HEK293T (cell line): ENCODE results near the gene SIMC1.

ENCODE experiments used
- ARNT ChIP-seq: fragments of 450-650 bp; IDR thresholded peaks from 2 replicates; pipeline ENCODE4 v1.6.1; 2017; ENCODE audit warnings: mild to moderate bottlenecking
- BHLHE40 ChIP-seq: fragments of 450-650 bp; IDR thresholded peaks from 2 replicates; pipeline ENCODE4 v1.6.1; 2016; ENCODE audit warnings: mild to moderate bottlenecking, moderate library complexity, borderline replicate concordance
- ELF4 ChIP-seq: fragments of 450-650 bp; IDR thresholded peaks from 2 replicates; pipeline ENCODE4 v1.6.1; 2017; ENCODE audit warnings: antibody characterized with exemption
- FOXA1 ChIP-seq: fragments of 450-650 bp; IDR thresholded peaks from 2 replicates; pipeline ENCODE4 v1.6.1; 2016; ENCODE audit warnings: mild to moderate bottlenecking
- FOXK2 ChIP-seq: fragments of 450-650 bp; IDR thresholded peaks from 2 replicates; pipeline ENCODE4 v1.6.1; 2016; ENCODE audit warnings: mild to moderate bottlenecking
- FOXM1 ChIP-seq: fragments of 450-650 bp; IDR thresholded peaks from 2 replicates; pipeline ENCODE4 v1.6.1; 2017; ENCODE audit warnings: mild to moderate bottlenecking, borderline replicate concordance
- HDGF ChIP-seq: fragments of 450-650 bp; IDR thresholded peaks from 2 replicates; pipeline ENCODE4 v1.6.1; 2017; ENCODE audit warnings: antibody characterized with exemption, borderline replicate concordance
- L3MBTL2 ChIP-seq: fragments of 450-650 bp; conservative IDR thresholded peaks from 2 replicates; pipeline ENCODE4 v1.6.1; 2016; ENCODE audit warnings: mild to moderate bottlenecking
- NFRKB ChIP-seq: fragments of 450-650 bp; IDR thresholded peaks from 2 replicates; pipeline ENCODE4 v1.6.1; 2016; ENCODE audit warnings: mild to moderate bottlenecking, moderate library complexity
- PKNOX1 ChIP-seq: fragments of 450-650 bp; IDR thresholded peaks from 2 replicates; pipeline ENCODE4 v1.6.1; 2016
- SP1 ChIP-seq: fragments of 450-650 bp; IDR thresholded peaks from 2 replicates; pipeline ENCODE4 v1.6.1; 2017
- SUZ12 ChIP-seq: fragments of 450-650 bp; IDR thresholded peaks from 2 replicates; pipeline ENCODE4 v1.6.1; 2016; ENCODE audit warnings: mild to moderate bottlenecking

GRCh38 chr5:176320577-176320976 lies 82.4 kb downstream of the SIMC1 start:
- TF ChIP-seq SP1: no peak
- TF ChIP-seq NFRKB: no peak
- TF ChIP-seq FOXM1: no peak
- no peak for TF ChIP-seq SUZ12
- TF ChIP-seq ELF4: no peak
- TF ChIP-seq FOXK2: no peak
- no peak for TF ChIP-seq BHLHE40
- TF ChIP-seq L3MBTL2: no peak
- no peak for TF ChIP-seq PKNOX1
- TF ChIP-seq ARNT: no peak
- TF ChIP-seq HDGF: no peak
- TF ChIP-seq FOXA1: no peak
